WI38 (cell line): Measurements from ENCODE around the gene UPP2.

Experiments used
- H3K4me3 ChIP-seq: 2 replicates; pipeline ENCODE4 v1.5.1; 2011; ENCODE audit warnings: low read depth, mild to moderate bottlenecking, control low read depth, low read length
- TF ChIP-seq, protein P1 (sequence below): IDR thresholded peaks from 2 replicates; pipeline ENCODE4 v1.5.1; 2012; ENCODE audit warnings: low read depth, mild to moderate bottlenecking, control low read depth, low read length

UPP2 gene

DNA sequence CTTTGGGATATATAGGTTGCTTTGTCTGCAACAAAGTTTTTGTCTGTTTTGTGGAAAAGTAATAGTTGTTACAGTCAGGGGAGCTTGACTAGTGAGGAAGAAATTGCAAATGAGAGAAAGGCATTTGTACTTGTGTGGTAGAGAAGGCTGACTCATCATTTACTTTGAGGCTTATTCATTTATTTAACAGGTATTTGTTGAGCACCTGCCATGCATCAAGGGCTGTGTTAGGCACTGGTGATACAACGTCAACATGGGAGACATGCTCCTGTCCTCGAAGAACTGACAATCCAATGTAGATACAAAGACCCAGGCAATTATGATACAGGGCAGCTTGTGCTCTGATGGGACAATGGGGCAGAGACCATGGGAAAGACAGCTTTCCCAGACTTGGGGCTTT is 79.5 kb downstream of the UPP2 start:
- TF ChIP-seq, protein P1, sequence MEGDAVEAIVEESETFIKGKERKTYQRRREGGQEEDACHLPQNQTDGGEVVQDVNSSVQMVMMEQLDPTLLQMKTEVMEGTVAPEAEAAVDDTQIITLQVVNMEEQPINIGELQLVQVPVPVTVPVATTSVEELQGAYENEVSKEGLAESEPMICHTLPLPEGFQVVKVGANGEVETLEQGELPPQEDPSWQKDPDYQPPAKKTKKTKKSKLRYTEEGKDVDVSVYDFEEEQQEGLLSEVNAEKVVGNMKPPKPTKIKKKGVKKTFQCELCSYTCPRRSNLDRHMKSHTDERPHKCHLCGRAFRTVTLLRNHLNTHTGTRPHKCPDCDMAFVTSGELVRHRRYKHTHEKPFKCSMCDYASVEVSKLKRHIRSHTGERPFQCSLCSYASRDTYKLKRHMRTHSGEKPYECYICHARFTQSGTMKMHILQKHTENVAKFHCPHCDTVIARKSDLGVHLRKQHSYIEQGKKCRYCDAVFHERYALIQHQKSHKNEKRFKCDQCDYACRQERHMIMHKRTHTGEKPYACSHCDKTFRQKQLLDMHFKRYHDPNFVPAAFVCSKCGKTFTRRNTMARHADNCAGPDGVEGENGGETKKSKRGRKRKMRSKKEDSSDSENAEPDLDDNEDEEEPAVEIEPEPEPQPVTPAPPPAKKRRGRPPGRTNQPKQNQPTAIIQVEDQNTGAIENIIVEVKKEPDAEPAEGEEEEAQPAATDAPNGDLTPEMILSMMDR: no peak
- no peak overlapping the region for H3K4me3 ChIP-seq

DNA sequence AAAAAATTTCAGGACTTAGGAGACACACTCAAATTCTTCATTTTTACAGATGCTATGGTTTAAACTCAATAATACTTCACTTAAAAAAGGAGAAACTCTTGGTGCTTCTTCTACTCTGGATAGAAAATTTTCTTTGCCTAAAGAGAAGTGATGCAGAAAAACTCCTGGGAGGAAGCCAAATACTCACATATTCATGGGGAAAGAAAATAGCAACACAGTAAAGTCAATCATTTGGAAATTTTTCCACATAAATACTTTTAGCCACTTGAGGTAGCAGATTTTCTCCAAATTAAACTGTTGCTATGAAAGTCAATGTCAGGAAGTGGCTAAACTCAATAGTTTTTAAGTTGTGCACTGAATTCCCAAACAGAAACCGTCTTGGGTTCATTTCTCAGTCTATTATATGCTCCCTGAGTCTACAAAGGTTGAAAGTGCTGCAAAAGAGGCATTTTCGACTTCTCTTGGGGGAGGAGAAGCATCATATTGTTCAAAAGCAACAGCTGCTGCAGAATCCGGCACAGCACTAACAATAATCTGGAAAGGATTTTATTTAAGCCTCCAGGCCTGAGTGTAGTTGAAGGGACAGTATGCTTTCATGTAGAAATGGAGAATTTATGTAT is 81.1 kb downstream of the UPP2 start:
- H3K4me3 ChIP-seq: no peak overlapping the region
- TF ChIP-seq, protein P1: no peak

DNA sequence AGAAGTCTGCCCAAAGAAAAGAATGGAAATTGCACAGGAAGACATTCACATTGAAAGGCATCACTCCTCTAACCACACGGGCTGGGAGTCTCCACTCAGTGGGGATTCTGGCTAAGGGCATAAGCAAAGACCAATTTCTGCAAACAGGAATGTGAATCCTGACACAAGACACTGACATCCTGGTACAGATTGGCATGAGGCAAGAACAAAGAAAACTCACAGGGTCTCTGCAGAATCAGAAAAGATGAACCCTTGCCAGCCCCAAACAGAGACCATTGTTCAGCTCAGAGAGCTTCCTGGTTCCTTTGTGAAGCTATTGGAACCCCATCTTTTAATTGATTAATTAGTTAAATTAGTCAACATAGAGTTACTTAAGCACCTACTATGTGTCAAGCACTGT is 82.3 kb downstream of the UPP2 start:
- H3K4me3 ChIP-seq: no peak overlapping the region
- TF ChIP-seq, protein P1: no peak

DNA sequence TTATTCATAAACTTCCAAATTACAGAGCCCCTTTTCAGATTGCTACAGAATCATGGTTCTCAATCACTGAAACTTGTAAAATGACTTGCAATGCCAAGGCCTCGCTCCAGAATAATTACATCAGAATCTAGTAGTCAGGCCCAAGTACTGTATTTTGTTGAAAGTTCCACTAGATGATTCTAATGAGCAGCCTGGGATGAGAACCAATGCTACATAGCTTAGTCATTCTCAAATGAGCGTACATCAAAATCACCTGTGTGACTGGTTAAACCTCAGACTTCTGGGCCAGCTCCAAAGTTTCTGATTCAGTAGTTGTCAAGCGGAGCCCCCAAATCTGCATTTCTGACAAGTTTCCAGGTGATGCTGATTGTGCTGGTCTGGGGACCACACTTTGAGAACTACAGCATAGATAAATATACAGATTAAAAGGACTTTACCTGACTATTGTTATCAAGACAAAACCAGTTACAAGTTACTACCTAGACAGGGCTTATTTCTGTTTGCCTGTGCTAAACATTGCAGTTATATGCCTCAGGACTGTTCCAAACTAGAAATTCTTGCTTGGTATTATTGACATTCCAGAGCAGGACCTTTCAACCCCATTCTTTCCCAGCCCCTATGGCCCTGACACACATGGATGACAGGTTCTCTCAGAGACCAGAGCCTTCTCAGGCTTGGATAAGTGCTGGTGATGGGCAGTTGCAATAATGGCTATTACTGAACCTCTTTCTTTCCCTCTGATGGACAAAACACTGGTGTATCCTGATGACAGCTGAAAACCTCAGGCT is 83.1 kb downstream of the UPP2 start:
- no peak overlapping the region for H3K4me3 ChIP-seq
- TF ChIP-seq, protein P1: no peak
